ENCODE data around the gene ABHD14A. TPM values are rescaled to one million over a fixed set of nuclear protein-coding genes. Genes with fewer than 3 reads are reported as not detected.
"Not testable (repeated sequence)": the region's sequence is repeated elsewhere in the genome, so short reads cannot be mapped to it uniquely, and the experiment has no call there.

ABHD14A gene
- total RNA-seq = 10 to 100 TPM in 1 of 2 donors, 1 to 10 TPM in 1; 8.7 to 13.1 TPM

- peak; percentile 85 for DNase-seq (ENCODE audit: low spot score)
- Mint-ChIP-seq H3K4me3 (peak within 1 kb of the TSS; percentile 96), H3K27me3 (no peaks in the 10 kb centered on the region), H3K4me1 (ENCODE audit: low read depth in 2 of 2) (peaks cover 27 to 28% of the 10 kb centered on the region in 2 donors), H3K9me3 (no peaks in the 10 kb centered on the region), H3K36me3 (no peaks in the 10 kb centered on the region), H3K27ac (peak within 1 kb of the TSS; percentile 64 to 93)
- ATAC-seq = peak; percentile 85 to 89
Observed at GRCh38 chr3:51974963-51975851, at the start of gene ABHD14A. ABHD14A (plus strand) TSS chr3:51975064; CDS start chr3:51975136, 72 bp downstream.

- no peak overlapping the region for H3K4me3 Mint-ChIP-seq
- no peak for ATAC-seq
Observed at GRCh38 chr3:51927061-51927977, 47.5 kb upstream of the ABHD14A start.

GRCh38 chr3:51928438-51928837 lies 46.4 kb upstream of the ABHD14A start:
- Mint-ChIP-seq H3K4me1 (ENCODE audit: low read depth in 2 of 2) (no peaks in the 10 kb centered on the region), H3K36me3 (no peaks in the 10 kb centered on the region), H3K27ac (no peak overlapping the region), H3K9me3 (no peaks in the 10 kb centered on the region), H3K4me3 (no peak overlapping the region), H3K27me3 (no peaks in the 10 kb centered on the region)
- no peak for ATAC-seq
- DNase-seq (ENCODE audit: low spot score) = no peak

More at GRCh38 chr3:51927061-51927977, 47.5 kb upstream of the ABHD14A start:
- H3K4me1 Mint-ChIP-seq (ENCODE audit: low read depth in 2 of 2) = no peaks in the 10 kb centered on the region
- H3K9me3 Mint-ChIP-seq = no peaks in the 10 kb centered on the region
- DNase-seq (ENCODE audit: low spot score) = no peak
- H3K27ac Mint-ChIP-seq = no peak overlapping the region
- peaks cover 1 to 2% of the 10 kb centered on the region in 2 donors for H3K27me3 Mint-ChIP-seq
- no peaks in the 10 kb centered on the region for H3K36me3 Mint-ChIP-seq

GRCh38 chr3:51928981-51929380 lies 45.9 kb upstream of the ABHD14A start:
- not testable (repeated sequence) for H3K4me3 Mint-ChIP-seq; H3K9me3 Mint-ChIP-seq; H3K27me3 Mint-ChIP-seq; ATAC-seq; H3K4me1 Mint-ChIP-seq (ENCODE audit: low read depth in 2 of 2); DNase-seq (ENCODE audit: low spot score); H3K36me3 Mint-ChIP-seq; H3K27ac Mint-ChIP-seq

GRCh38 chr3:51929420-51930003 lies 45.4 kb upstream of the ABHD14A start:
- no peak for DNase-seq (ENCODE audit: low spot score)
- no peaks in the 10 kb centered on the region for H3K4me1 Mint-ChIP-seq (ENCODE audit: low read depth in 2 of 2)
- no peak for ATAC-seq
- no peak overlapping the region for H3K4me3 Mint-ChIP-seq
- no peaks in the 10 kb centered on the region for H3K27me3 Mint-ChIP-seq
- no peaks in the 10 kb centered on the region for H3K9me3 Mint-ChIP-seq
- H3K36me3 Mint-ChIP-seq = no peaks in the 10 kb centered on the region
- H3K27ac Mint-ChIP-seq = no peak overlapping the region

- ATAC-seq (no peak), DNase-seq (ENCODE audit: low spot score) (no peak)
- H3K4me1 Mint-ChIP-seq (ENCODE audit: low read depth in 2 of 2) = no peaks in the 10 kb centered on the region
- no peaks in the 10 kb centered on the region for H3K9me3 Mint-ChIP-seq
- H3K27ac Mint-ChIP-seq = no peak overlapping the region
- H3K36me3 Mint-ChIP-seq = no peaks in the 10 kb centered on the region
- no peak overlapping the region for H3K4me3 Mint-ChIP-seq
- no peaks in the 10 kb centered on the region for H3K27me3 Mint-ChIP-seq
Observed at GRCh38 chr3:51930439-51930838, 44.4 kb upstream of the ABHD14A start.

GRCh38 chr3:51931756-51932155 lies 43.1 kb upstream of the ABHD14A start:
- no peaks in the 10 kb centered on the region for H3K36me3 Mint-ChIP-seq
- H3K27me3 Mint-ChIP-seq = no peaks in the 10 kb centered on the region
- H3K27ac Mint-ChIP-seq = no peak overlapping the region
- DNase-seq (ENCODE audit: low spot score) = no peak
- ATAC-seq = no peak
- no peaks in the 10 kb centered on the region for H3K9me3 Mint-ChIP-seq
- no peak overlapping the region for H3K4me3 Mint-ChIP-seq
- H3K4me1 Mint-ChIP-seq (ENCODE audit: low read depth in 2 of 2) = no peaks in the 10 kb centered on the region

- Mint-ChIP-seq H3K9me3 (no peaks in the 10 kb centered on the region), H3K4me1 (ENCODE audit: low read depth in 2 of 2) (peaks cover 0 to 5% of the 10 kb centered on the region in 2 donors), H3K27me3 (no peaks in the 10 kb centered on the region), H3K36me3 (no peaks in the 10 kb centered on the region), H3K27ac (no peak overlapping the region), H3K4me3 (no peak overlapping the region)
- ATAC-seq (no peak), DNase-seq (ENCODE audit: low spot score) (no peak)
Observed at GRCh38 chr3:51932471-51933370, 42.1 kb upstream of the ABHD14A start.

- ATAC-seq (no peak), DNase-seq (ENCODE audit: low spot score) (no peak)
- Mint-ChIP-seq H3K9me3 (no peaks in the 10 kb centered on the region), H3K4me3 (no peak overlapping the region), H3K27ac (no peak overlapping the region), H3K27me3 (no peaks in the 10 kb centered on the region), H3K4me1 (ENCODE audit: low read depth in 2 of 2) (peaks cover 0 to 11% of the 10 kb centered on the region in 2 donors), H3K36me3 (no peaks in the 10 kb centered on the region)
Observed at GRCh38 chr3:51933471-51934138, 41.3 kb upstream of the ABHD14A start.

- Mint-ChIP-seq H3K4me3 (no peak overlapping the region), H3K27me3 (no peaks in the 10 kb centered on the region)
Observed at GRCh38 chr3:51934139-51934850, 40.6 kb upstream of the ABHD14A start.

GRCh38 chr3:51934991-51935885 lies 39.6 kb upstream of the ABHD14A start:
- no peaks in the 10 kb centered on the region for H3K9me3 Mint-ChIP-seq
- no peak overlapping the region for H3K27ac Mint-ChIP-seq
- DNase-seq (ENCODE audit: low spot score) (no peak), ATAC-seq (no peak)
- H3K4me1 Mint-ChIP-seq (ENCODE audit: low read depth in 2 of 2) = peaks cover 12 to 21% of the 10 kb centered on the region in 2 donors
- no peak overlapping the region for H3K4me3 Mint-ChIP-seq
- no peaks in the 10 kb centered on the region for H3K27me3 Mint-ChIP-seq
- no peaks in the 10 kb centered on the region for H3K36me3 Mint-ChIP-seq

More at GRCh38 chr3:51934139-51934850, 40.6 kb upstream of the ABHD14A start:
- Mint-ChIP-seq H3K4me1 (ENCODE audit: low read depth in 2 of 2) (peaks cover 3 to 14% of the 10 kb centered on the region in 2 donors), H3K36me3 (no peaks in the 10 kb centered on the region), H3K27ac (no peak overlapping the region), H3K9me3 (no peaks in the 10 kb centered on the region)
- DNase-seq (ENCODE audit: low spot score) (no peak), ATAC-seq (no peak)
